HepG2 (cell line): ENCODE measurements around the gene PSMD4. TPM values are rescaled to one million over a fixed set of nuclear protein-coding genes. Genes with fewer than 3 reads are reported as not detected.

Source experiments
- ATM ChIP-seq: fragments of 450-650 bp; IDR thresholded peaks from 2 replicates; pipeline ENCODE4 v1.7.1; 2017; ENCODE audit warnings: mild to moderate bottlenecking, borderline replicate concordance
- CENPT ChIP-seq: sonication (generic); formaldehyde crosslinking; IDR thresholded peaks from 2 replicates; pipeline ENCODE4 v1.8.0; 2022; ENCODE audit warnings: low read depth, mild to moderate bottlenecking, moderate library complexity, missing genetic modification reagents
- DPF2 ChIP-seq: sonication (generic); formaldehyde crosslinking; IDR thresholded peaks from 2 replicates; pipeline ENCODE4 v1.4.0; 2020; ENCODE audit warnings: mild to moderate bottlenecking, low read depth, missing genetic modification reagents, borderline replicate concordance
- JUN ChIP-seq: sonication (generic); formaldehyde crosslinking; IDR thresholded peaks from 2 replicates; pipeline ENCODE4 v1.4.0; 2020; ENCODE audit warnings: mild to moderate bottlenecking, missing genetic modification reagents
- KMT2A ChIP-seq: sonication (generic); formaldehyde crosslinking; IDR thresholded peaks from 2 replicates; pipeline ENCODE4 v1.4.0; 2020; ENCODE audit warnings: missing genetic modification reagents
- ZNF12 ChIP-seq: sonication (generic); formaldehyde crosslinking; IDR thresholded peaks from 2 replicates; pipeline ENCODE4 v1.5.0; 2020; ENCODE audit warnings: missing genetic modification reagents
- ZNF292 ChIP-seq: sonication (generic); formaldehyde crosslinking; IDR thresholded peaks from 2 replicates; pipeline ENCODE4 v1.8.1; 2022; ENCODE audit warnings: mild to moderate bottlenecking, low read depth, missing genetic modification reagents, borderline replicate concordance
- ZNF3 ChIP-seq: IDR thresholded peaks from 2 replicates; pipeline ENCODE4 v1.7.0; 2017; ENCODE audit warnings: inconsistent platforms
- polyA plus RNA-seq, 8 experiments: library from polyadenylated mRNA; depleted of rRNA in 3 of 8; stranded (reverse) in 7 of 8; unstranded in 1 of 8; fragments of >200 nt; fragmentation: Illumina TruSeq in 4 of 8; extraction: Trizol in 4 of 8; gene quantifications; 2 replicates each; pipeline versions ENCODE4 v1.2.1 to v1.2.3, GENCODE V29; 2011 to 2016; ENCODE audit warnings: low read depth in 4 of 8, missing spikeins in 1 of 8, mixed read lengths in 1 of 8; ENCODE audit not compliant: insufficient read depth in 1 of 8
- total RNA-seq, 5 experiments: library from RNA; depleted of rRNA; stranded (reverse); fragments of >200 nt; fragmentation: Illumina TruSeq; extraction: Trizol; gene quantifications; 2 replicates each; pipeline ENCODE4 v1.2.3, GENCODE V29; 2016; ENCODE audit warnings: low read depth in 1 of 5
- TF ChIP-seq, protein P1 (sequence below): IDR thresholded peaks from 2 replicates; pipeline ENCODE4 v1.4.0; 2020; ENCODE audit warnings: mild to moderate bottlenecking, missing genetic modification reagents
- TF ChIP-seq, protein P2 (sequence below): sonication (generic); formaldehyde crosslinking; IDR thresholded peaks from 2 replicates; pipeline ENCODE4; 2020; ENCODE audit warnings: missing genetic modification reagents, mild to moderate bottlenecking, borderline replicate concordance
- TF ChIP-seq, protein P3 (sequence below): sonication (generic); formaldehyde crosslinking; IDR thresholded peaks from 2 replicates; pipeline ENCODE4 v1.5.0; 2020; ENCODE audit warnings: missing genetic modification reagents
- TF ChIP-seq, protein P4 (sequence below): sonication (generic); formaldehyde crosslinking; conservative IDR thresholded peaks from 2 replicates; pipeline ENCODE4 v1.4.0; 2020; ENCODE audit warnings: missing genetic modification reagents
- TF ChIP-seq, protein P5 (sequence below), 2 experiments: sonication (generic) in 1 of 2; formaldehyde crosslinking in 1 of 2; IDR thresholded peaks; 2 replicates each; pipeline versions ENCODE4 v1.4.0 to v1.6.1; 2016 to 2020; ENCODE audit warnings: borderline replicate concordance in 1 of 2, low read depth in 1 of 2, mild to moderate bottlenecking in 1 of 2, missing genetic modification reagents in 1 of 2

Gene PSMD4
- total and polyA plus RNA-seq, 2 of the 13 experiments (the other 11 are each of a cell fraction or from before 2014, with no cell fraction given): 194 to 243 TPM

DNA sequence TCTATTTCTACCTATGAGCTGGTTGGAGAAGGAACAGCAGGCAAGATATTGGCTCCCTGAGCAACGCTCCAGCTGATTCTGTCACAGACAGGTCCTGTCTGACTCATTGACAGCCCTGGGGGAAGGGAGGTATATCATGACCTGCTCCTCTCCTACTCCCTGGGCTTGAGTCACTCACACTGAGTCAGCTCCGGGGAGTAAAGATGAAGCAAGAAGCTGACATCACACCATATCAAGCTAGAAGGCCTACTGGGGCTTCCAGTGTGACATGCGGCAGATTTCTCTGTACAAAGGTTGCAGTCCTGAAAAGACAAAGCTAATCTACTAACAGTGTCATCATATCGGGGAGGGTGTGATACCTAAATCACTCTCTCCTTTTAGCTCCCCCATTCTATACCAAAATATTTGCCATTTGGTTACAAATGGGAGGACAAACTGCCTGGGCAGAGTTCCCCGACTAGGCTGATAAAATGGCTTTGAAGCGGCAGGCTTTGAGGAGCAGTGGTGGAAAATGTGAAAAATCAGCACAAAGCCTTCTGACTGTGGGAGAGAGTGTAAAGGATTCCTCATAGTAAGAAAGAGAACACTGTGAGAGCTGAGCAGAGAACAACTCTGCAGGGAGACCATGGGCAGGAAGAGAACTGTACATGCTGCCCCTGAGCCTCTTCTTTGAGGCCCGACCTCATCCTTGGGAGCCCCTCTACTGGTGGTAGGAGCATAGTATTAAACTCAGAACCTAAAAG is 57.2 kb downstream of the PSMD4 start (continued):
- TF ChIP-seq, protein P1, sequence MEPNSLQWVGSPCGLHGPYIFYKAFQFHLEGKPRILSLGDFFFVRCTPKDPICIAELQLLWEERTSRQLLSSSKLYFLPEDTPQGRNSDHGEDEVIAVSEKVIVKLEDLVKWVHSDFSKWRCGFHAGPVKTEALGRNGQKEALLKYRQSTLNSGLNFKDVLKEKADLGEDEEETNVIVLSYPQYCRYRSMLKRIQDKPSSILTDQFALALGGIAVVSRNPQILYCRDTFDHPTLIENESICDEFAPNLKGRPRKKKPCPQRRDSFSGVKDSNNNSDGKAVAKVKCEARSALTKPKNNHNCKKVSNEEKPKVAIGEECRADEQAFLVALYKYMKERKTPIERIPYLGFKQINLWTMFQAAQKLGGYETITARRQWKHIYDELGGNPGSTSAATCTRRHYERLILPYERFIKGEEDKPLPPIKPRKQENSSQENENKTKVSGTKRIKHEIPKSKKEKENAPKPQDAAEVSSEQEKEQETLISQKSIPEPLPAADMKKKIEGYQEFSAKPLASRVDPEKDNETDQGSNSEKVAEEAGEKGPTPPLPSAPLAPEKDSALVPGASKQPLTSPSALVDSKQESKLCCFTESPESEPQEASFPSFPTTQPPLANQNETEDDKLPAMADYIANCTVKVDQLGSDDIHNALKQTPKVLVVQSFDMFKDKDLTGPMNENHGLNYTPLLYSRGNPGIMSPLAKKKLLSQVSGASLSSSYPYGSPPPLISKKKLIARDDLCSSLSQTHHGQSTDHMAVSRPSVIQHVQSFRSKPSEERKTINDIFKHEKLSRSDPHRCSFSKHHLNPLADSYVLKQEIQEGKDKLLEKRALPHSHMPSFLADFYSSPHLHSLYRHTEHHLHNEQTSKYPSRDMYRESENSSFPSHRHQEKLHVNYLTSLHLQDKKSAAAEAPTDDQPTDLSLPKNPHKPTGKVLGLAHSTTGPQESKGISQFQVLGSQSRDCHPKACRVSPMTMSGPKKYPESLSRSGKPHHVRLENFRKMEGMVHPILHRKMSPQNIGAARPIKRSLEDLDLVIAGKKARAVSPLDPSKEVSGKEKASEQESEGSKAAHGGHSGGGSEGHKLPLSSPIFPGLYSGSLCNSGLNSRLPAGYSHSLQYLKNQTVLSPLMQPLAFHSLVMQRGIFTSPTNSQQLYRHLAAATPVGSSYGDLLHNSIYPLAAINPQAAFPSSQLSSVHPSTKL (CRISPR knock-in tag): no peak
- TF ChIP-seq, protein P2, sequence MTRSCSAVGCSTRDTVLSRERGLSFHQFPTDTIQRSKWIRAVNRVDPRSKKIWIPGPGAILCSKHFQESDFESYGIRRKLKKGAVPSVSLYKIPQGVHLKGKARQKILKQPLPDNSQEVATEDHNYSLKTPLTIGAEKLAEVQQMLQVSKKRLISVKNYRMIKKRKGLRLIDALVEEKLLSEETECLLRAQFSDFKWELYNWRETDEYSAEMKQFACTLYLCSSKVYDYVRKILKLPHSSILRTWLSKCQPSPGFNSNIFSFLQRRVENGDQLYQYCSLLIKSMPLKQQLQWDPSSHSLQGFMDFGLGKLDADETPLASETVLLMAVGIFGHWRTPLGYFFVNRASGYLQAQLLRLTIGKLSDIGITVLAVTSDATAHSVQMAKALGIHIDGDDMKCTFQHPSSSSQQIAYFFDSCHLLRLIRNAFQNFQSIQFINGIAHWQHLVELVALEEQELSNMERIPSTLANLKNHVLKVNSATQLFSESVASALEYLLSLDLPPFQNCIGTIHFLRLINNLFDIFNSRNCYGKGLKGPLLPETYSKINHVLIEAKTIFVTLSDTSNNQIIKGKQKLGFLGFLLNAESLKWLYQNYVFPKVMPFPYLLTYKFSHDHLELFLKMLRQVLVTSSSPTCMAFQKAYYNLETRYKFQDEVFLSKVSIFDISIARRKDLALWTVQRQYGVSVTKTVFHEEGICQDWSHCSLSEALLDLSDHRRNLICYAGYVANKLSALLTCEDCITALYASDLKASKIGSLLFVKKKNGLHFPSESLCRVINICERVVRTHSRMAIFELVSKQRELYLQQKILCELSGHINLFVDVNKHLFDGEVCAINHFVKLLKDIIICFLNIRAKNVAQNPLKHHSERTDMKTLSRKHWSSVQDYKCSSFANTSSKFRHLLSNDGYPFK (CRISPR knock-in tag): no peak
- TF ChIP-seq ZNF3 (CRISPR knock-in tag) (no peak), ZNF12 (0 out of 2 replicates have a peak, but pooled peaks have one; percentile 23), CENPT (CRISPR knock-in tag) (no peak), JUN (CRISPR knock-in tag) (peak; percentile 73; the same call in 1 of the 2 replicates), DPF2 (CRISPR knock-in tag) (no peak), KMT2A (CRISPR knock-in tag) (no peak), ATM (no peak), ZNF292 (CRISPR knock-in tag) (no peak)
- TF ChIP-seq, protein P3, sequence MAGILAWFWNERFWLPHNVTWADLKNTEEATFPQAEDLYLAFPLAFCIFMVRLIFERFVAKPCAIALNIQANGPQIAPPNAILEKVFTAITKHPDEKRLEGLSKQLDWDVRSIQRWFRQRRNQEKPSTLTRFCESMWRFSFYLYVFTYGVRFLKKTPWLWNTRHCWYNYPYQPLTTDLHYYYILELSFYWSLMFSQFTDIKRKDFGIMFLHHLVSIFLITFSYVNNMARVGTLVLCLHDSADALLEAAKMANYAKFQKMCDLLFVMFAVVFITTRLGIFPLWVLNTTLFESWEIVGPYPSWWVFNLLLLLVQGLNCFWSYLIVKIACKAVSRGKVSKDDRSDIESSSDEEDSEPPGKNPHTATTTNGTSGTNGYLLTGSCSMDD (CRISPR knock-in tag): no peak
- TF ChIP-seq, protein P4, sequence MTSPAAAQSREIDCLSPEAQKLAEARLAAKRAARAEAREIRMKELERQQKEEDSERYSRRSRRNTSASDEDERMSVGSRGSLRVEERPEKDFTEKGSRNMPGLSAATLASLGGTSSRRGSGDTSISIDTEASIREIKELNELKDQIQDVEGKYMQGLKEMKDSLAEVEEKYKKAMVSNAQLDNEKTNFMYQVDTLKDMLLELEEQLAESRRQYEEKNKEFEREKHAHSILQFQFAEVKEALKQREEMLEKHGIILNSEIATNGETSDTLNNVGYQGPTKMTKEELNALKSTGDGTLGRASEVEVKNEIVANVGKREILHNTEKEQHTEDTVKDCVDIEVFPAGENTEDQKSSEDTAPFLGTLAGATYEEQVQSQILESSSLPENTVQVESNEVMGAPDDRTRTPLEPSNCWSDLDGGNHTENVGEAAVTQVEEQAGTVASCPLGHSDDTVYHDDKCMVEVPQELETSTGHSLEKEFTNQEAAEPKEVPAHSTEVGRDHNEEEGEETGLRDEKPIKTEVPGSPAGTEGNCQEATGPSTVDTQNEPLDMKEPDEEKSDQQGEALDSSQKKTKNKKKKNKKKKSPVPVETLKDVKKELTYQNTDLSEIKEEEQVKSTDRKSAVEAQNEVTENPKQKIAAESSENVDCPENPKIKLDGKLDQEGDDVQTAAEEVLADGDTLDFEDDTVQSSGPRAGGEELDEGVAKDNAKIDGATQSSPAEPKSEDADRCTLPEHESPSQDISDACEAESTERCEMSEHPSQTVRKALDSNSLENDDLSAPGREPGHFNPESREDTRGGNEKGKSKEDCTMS (CRISPR knock-in tag): no peak
- TF ChIP-seq, protein P5, sequence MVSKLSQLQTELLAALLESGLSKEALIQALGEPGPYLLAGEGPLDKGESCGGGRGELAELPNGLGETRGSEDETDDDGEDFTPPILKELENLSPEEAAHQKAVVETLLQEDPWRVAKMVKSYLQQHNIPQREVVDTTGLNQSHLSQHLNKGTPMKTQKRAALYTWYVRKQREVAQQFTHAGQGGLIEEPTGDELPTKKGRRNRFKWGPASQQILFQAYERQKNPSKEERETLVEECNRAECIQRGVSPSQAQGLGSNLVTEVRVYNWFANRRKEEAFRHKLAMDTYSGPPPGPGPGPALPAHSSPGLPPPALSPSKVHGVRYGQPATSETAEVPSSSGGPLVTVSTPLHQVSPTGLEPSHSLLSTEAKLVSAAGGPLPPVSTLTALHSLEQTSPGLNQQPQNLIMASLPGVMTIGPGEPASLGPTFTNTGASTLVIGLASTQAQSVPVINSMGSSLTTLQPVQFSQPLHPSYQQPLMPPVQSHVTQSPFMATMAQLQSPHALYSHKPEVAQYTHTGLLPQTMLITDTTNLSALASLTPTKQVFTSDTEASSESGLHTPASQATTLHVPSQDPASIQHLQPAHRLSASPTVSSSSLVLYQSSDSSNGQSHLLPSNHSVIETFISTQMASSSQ (IDR thresholded peaks at IDR 0.05; ENCODE audit: low read depth): no peak
- TF ChIP-seq, protein P5 (CRISPR knock-in tag; IDR thresholded peaks at IDR 0.05; ENCODE audit: borderline replicate concordance): no peak
